Right hindlimb (tissue), 1 donor: ENCODE measurements around the gene UFL1.
"Not testable (repeated sequence)": the region's sequence is repeated elsewhere in the genome, so short reads cannot be mapped to it uniquely, and the experiment has no call there.

Source experiments
- DNase-seq: peaks from one replicate; pipeline ENCODE4 v3.0.0-alpha.2; 2018

Gene UFL1

GRCh38 chr6:96521644-96522464 is at the start of gene UFL1:
Gene UFL1, plus strand, starts transcription at chr6:96521806. Its CDS starts 68 bp downstream, at chr6:96521874.
- peak; percentile 96 for DNase-seq

GRCh38 chr6:96472291-96472690 is 49.3 kb upstream of the UFL1 start:
- DNase-seq, result not testable (repeated sequence)

GRCh38 chr6:96478695-96479094 is 42.9 kb upstream of the UFL1 start:
- no peak for DNase-seq

- DNase-seq, result no peak
Observed at GRCh38 chr6:96491926-96492325, 29.7 kb upstream of the UFL1 start.

- DNase-seq, result no peak
Observed at GRCh38 chr6:96499781-96500180, 21.8 kb upstream of the UFL1 start.

- DNase-seq, result no peak
Observed at GRCh38 chr6:96502915-96503314, 18.7 kb upstream of the UFL1 start.

GRCh38 chr6:96505363-96505762 is 16.2 kb upstream of the UFL1 start:
- no peak for DNase-seq

- DNase-seq, result no peak
Observed at GRCh38 chr6:96509281-96509680, 12.3 kb upstream of the UFL1 start.

GRCh38 chr6:96520171-96521115 is 1.2 kb upstream of the UFL1 start:
- no peak for DNase-seq

- no peak for DNase-seq
Observed at GRCh38 chr6:96521306-96521643, 331 bp upstream of the UFL1 start.

GRCh38 chr6:96522465-96523009 is 931 bp downstream of the UFL1 start:
- DNase-seq, result no peak

GRCh38 chr6:96528193-96528592 is 6.6 kb downstream of the UFL1 start:
- DNase-seq, result no peak

GRCh38 chr6:96532399-96532798 is 10.8 kb downstream of the UFL1 start:
- DNase-seq, result no peak

GRCh38 chr6:96537726-96538125 is 16.1 kb downstream of the UFL1 start:
- no peak for DNase-seq

- DNase-seq, result no peak
Observed at GRCh38 chr6:96542702-96543101, 21.1 kb downstream of the UFL1 start.

GRCh38 chr6:96545882-96546281 is 24.3 kb downstream of the UFL1 start:
- DNase-seq, result no peak

- no peak for DNase-seq
Observed at GRCh38 chr6:96547654-96548053, 26.0 kb downstream of the UFL1 start.

GRCh38 chr6:96554558-96554957 is 33.0 kb downstream of the UFL1 start:
- no peak for DNase-seq

GRCh38 chr6:96559740-96560139 is 38.1 kb downstream of the UFL1 start:
- DNase-seq, result not testable (repeated sequence)

- DNase-seq, result no peak
Observed at GRCh38 chr6:96562886-96563285, 41.3 kb downstream of the UFL1 start, which contains the start of gene FHL5. Gene FHL5, plus strand, starts transcription at chr6:96563128. Its CDS starts 40,486 bp downstream, at chr6:96603614.

- no peak for DNase-seq
Observed at GRCh38 chr6:96563853-96564252, 42.2 kb downstream of the UFL1 start.

- no peak for DNase-seq
Observed at GRCh38 chr6:96570053-96570452, 48.4 kb downstream of the UFL1 start.

GRCh38 chr6:96571551-96571950 is 49.9 kb downstream of the UFL1 start:
- no peak for DNase-seq
